Measurements from ENCODE around the gene AHI1. TPM values are rescaled to one million over a fixed set of nuclear protein-coding genes. Genes with fewer than 3 reads are reported as not detected.

AHI1 gene
- polyA plus RNA-seq, 1 experiment, result 29.0 TPM

GRCh38 chr6:135465307-135465706 is 32.2 kb downstream of the AHI1 start:
- no peak for DNase-seq (ENCODE audit: low read depth, low spot score)
- Histone ChIP-seq H3K27ac (ENCODE audit: low read depth, low read length) (no peak overlapping the region), H3K4me3 (ENCODE audit: low read depth, low read length) (no peak overlapping the region), H3K9me3 (ENCODE audit: control insufficient read depth, insufficient read depth, low read length) (no peaks in the 10 kb centered on the region), H3K27me3 (ENCODE audit: control insufficient read depth, insufficient read depth, low read length) (no peaks in the 10 kb centered on the region)
- CTCF ChIA-PET, result no interaction called here
- POLR2A ChIA-PET, result no interaction called here
- TF ChIP-seq CTCF (IDR thresholded peaks at IDR 0.05; ENCODE audit: low read depth, low read length), result no peak

- no peak for TF ChIP-seq CTCF (IDR thresholded peaks at IDR 0.05; ENCODE audit: low read depth, low read length)
- H3K27me3 ChIP-seq (ENCODE audit: control insufficient read depth, insufficient read depth, low read length), result no peaks in the 10 kb centered on the region
- no peak for DNase-seq (ENCODE audit: low read depth, low spot score)
- POLR2A ChIA-PET, result no interaction called here
- no peaks in the 10 kb centered on the region for H3K9me3 ChIP-seq (ENCODE audit: control insufficient read depth, insufficient read depth, low read length)
- H3K4me3 ChIP-seq (ENCODE audit: low read depth, low read length), result no peak overlapping the region
- H3K27ac ChIP-seq (ENCODE audit: low read depth, low read length), result no peak overlapping the region
- CTCF ChIA-PET, result no interaction called here
Measured at GRCh38 chr6:135464634-135465033, 32.9 kb downstream of the AHI1 start.

- DNase-seq (ENCODE audit: low read depth, low spot score), result no peak
- no peak overlapping the region for H3K27ac ChIP-seq (ENCODE audit: low read depth, low read length)
- POLR2A ChIA-PET, result no interaction called here
Measured at GRCh38 chr6:135461208-135461607, 36.3 kb downstream of the AHI1 start.

DNA sequence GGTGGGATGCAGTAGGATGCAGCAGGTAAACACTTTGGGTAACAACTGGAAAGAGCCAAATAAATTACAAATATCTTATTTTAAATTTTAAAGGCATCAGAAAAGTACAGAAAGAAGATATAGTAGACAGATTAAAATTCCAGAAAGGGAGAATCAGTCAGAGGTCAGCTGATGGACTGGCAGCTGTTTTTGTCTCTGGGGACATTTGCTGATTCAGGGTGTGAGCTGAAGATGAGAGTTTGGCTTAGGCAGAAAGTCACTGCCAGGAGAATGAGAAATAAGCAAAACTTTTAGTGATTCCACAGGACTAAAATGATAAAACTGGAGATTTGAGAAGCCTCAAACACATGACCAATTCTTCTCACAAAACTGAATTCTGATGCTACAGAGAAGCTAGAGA is 39.5 kb downstream of the AHI1 start:
- CTCF ChIA-PET, result no interaction called here

More at GRCh38 chr6:135461208-135461607, 36.3 kb downstream of the AHI1 start:
- CTCF ChIA-PET, result interaction anchor here (0.6 to 0.7 kb wide), 2 partner anchors 37 to 765 kb away, joined by 3 read pairs; no protein-coding TSS in a partner anchor
- no peaks in the 10 kb centered on the region for H3K9me3 ChIP-seq (ENCODE audit: control insufficient read depth, insufficient read depth, low read length)
- TF ChIP-seq CTCF (IDR thresholded peaks at IDR 0.05; ENCODE audit: low read depth, low read length), result no peak
- H3K27me3 ChIP-seq (ENCODE audit: control insufficient read depth, insufficient read depth, low read length), result no peaks in the 10 kb centered on the region
- no peak overlapping the region for H3K4me3 ChIP-seq (ENCODE audit: low read depth, low read length)

More for the DNA sequence above, 39.5 kb downstream of the AHI1 start:
- POLR2A ChIA-PET, result no interaction called here
- DNase-seq (ENCODE audit: low read depth, low spot score), result no peak
- H3K27me3 ChIP-seq (ENCODE audit: control insufficient read depth, insufficient read depth, low read length), result no peaks in the 10 kb centered on the region
- no peak overlapping the region for H3K27ac ChIP-seq (ENCODE audit: low read depth, low read length)
- no peak overlapping the region for H3K4me3 ChIP-seq (ENCODE audit: low read depth, low read length)
- no peaks in the 10 kb centered on the region for H3K9me3 ChIP-seq (ENCODE audit: control insufficient read depth, insufficient read depth, low read length)
- no peak for TF ChIP-seq CTCF (IDR thresholded peaks at IDR 0.05; ENCODE audit: low read depth, low read length)
